K562 (cell line): ENCODE data around the gene ACKR2. TPM values are rescaled to one million over a fixed set of nuclear protein-coding genes. Genes with fewer than 3 reads are reported as not detected.

Experiments
- CBX5 ChIP-seq: IDR thresholded peaks from 2 replicates; pipeline ENCODE4 v1.6.1; 2014; ENCODE audit warnings: low read depth, borderline replicate concordance
- CTBP1 ChIP-seq: fragments of 450-650 bp; IDR thresholded peaks from 2 replicates; pipeline ENCODE4 v1.6.1; 2016; ENCODE audit warnings: borderline replicate concordance
- DNMT1 ChIP-seq: fragments of 450-650 bp; IDR thresholded peaks from 2 replicates; pipeline ENCODE4 v1.6.1; 2016; ENCODE audit warnings: antibody characterized with exemption, mild to moderate bottlenecking
- DPF2 ChIP-seq: fragments of 450-650 bp; IDR thresholded peaks from 2 replicates; pipeline ENCODE4 v1.6.1; 2016
- ELF4 ChIP-seq: fragments of 450-650 bp; formaldehyde crosslinking; IDR thresholded peaks from 2 replicates; pipeline ENCODE4 v1.4.0; 2022; ENCODE audit warnings: missing genetic modification characterization
- ETV6 ChIP-seq, 3 experiments: fragments of 150-350 bp in 1 of 3; sonication (generic) in 1 of 3; formaldehyde crosslinking in 1 of 3; IDR thresholded peaks; 2 replicates each; pipeline versions ENCODE4 v1.6.1 to v1.8.0; 2014 to 2022; ENCODE audit warnings: borderline replicate concordance in 2 of 3, low read depth in 2 of 3, antibody characterized with exemption in 1 of 3, low read length in 1 of 3, mild to moderate bottlenecking in 1 of 3, missing genetic modification reagents in 1 of 3
- FOXP1 ChIP-seq: sonication (generic); formaldehyde crosslinking; IDR thresholded peaks from 2 replicates; pipeline ENCODE4 v1.8.0; 2022; ENCODE audit warnings: mild to moderate bottlenecking, missing genetic modification reagents
- HDAC2 ChIP-seq: fragments of 450-650 bp; IDR thresholded peaks from 2 replicates; pipeline ENCODE4 v1.6.1; 2016; ENCODE audit warnings: mild to moderate bottlenecking
- HDAC6 ChIP-seq: IDR thresholded peaks from 2 replicates; pipeline ENCODE4 v1.6.1; 2012; ENCODE audit warnings: low read depth, mild to moderate bottlenecking, control low read depth, inconsistent platforms, low read length, moderate library complexity
- HMG20A ChIP-seq: fragments of 450-650 bp; formaldehyde crosslinking; conservative IDR thresholded peaks from 2 replicates; pipeline ENCODE4 v1.4.0; 2020; ENCODE audit warnings: mild to moderate bottlenecking, mixed read lengths
- MECOM ChIP-seq: fragments of 250-450 bp; sonication (Bioruptor Pico); IDR thresholded peaks from 2 replicates; pipeline ENCODE4 v1.8.0; 2022; ENCODE audit warnings: inconsistent platforms
- MEF2D ChIP-seq: conservative IDR thresholded peaks from 2 replicates; pipeline ENCODE4 v1.6.1; 2016; ENCODE audit warnings: low read depth, missing genetic modification characterization, missing compliant biosample characterization
- MTA2 ChIP-seq: fragments of 450-650 bp; IDR thresholded peaks from 2 replicates; pipeline ENCODE4 v1.6.1; 2016; ENCODE audit warnings: low read depth
- NCOA2 ChIP-seq, 2 experiments: fragments of 450-650 bp; IDR thresholded peaks; 2 replicates each; pipeline ENCODE4 v1.6.1; 2018; ENCODE audit warnings: mild to moderate bottlenecking in 2 of 2, moderate library complexity in 1 of 2; ENCODE audit not compliant: partially characterized antibody in 2 of 2
- NCOR1 ChIP-seq: fragments of 450-650 bp; IDR thresholded peaks from 2 replicates; pipeline ENCODE4 v1.6.1; 2016; ENCODE audit warnings: mild to moderate bottlenecking, moderate library complexity
- OTX1 ChIP-seq: fragments of 450-650 bp; formaldehyde crosslinking; IDR thresholded peaks from 2 replicates; pipeline ENCODE4 v1.4.0; 2022; ENCODE audit warnings: mild to moderate bottlenecking
- PHTF2 ChIP-seq: fragments of 250-450 bp; sonication (Bioruptor Pico); IDR thresholded peaks from 2 replicates; pipeline ENCODE4 v1.5.0; 2021; ENCODE audit warnings: mild to moderate bottlenecking
- RAD21 ChIP-seq, 2 experiments: fragments of 250-450 bp in 1 of 2; fragments of 450-650 bp in 1 of 2; sonication (Bioruptor Pico) in 1 of 2; formaldehyde crosslinking in 1 of 2; IDR thresholded peaks in 1 of 2; conservative IDR thresholded peaks in 1 of 2; 2 replicates each; pipeline versions ENCODE4 v1.4.0 to v1.8.0; 2020 to 2022; ENCODE audit warnings: mild to moderate bottlenecking in 2 of 2, moderate library complexity in 1 of 2
- RBM14 ChIP-seq: fragments of 200-400 bp; formaldehyde crosslinking; IDR thresholded peaks from 2 replicates; pipeline ENCODE4 v1.6.1; 2018; ENCODE audit warnings: low read depth, mild to moderate bottlenecking, low read length, moderate library complexity, borderline replicate concordance; ENCODE audit not compliant: insufficient read depth
- SMAD4 ChIP-seq: fragments of 250-450 bp; sonication (Bioruptor Pico); conservative IDR thresholded peaks from 2 replicates; pipeline ENCODE4 v1.8.0; 2021; ENCODE audit warnings: inconsistent platforms, mild to moderate bottlenecking, moderate library complexity
- SOX6 ChIP-seq: fragments of 450-650 bp; IDR thresholded peaks from 2 replicates; pipeline ENCODE4 v1.6.1; 2014; ENCODE audit warnings: mild to moderate bottlenecking
- STAT5A ChIP-seq: IDR thresholded peaks from 2 replicates; pipeline ENCODE4 v1.6.1; 2012; ENCODE audit warnings: low read length, inconsistent platforms, borderline replicate concordance
- TCF3 ChIP-seq: sonication (generic); formaldehyde crosslinking; IDR thresholded peaks from 2 replicates; pipeline ENCODE4 v1.4.0; 2020; ENCODE audit warnings: mild to moderate bottlenecking, missing genetic modification reagents
- ZNF507 ChIP-seq: conservative IDR thresholded peaks from 2 replicates; pipeline ENCODE4 v1.6.1; 2017; ENCODE audit warnings: missing genetic modification characterization, missing compliant biosample characterization
- polyA plus RNA-seq, 8 experiments: library from polyadenylated mRNA; depleted of rRNA in 4 of 8; stranded (reverse) in 5 of 8; unstranded in 3 of 8; fragments of >200 nt; fragmentation: Nextera tagmentation in 2 of 8; fragmentation: Illumina TruSeq in 1 of 8; extraction: Ambion mirVana in 2 of 8; extraction: Trizol in 1 of 8; gene quantifications; 2 replicates each; pipeline versions ENCODE4 v1.2.1 to v1.2.3, GENCODE V29; 2011 to 2014; ENCODE audit warnings: inconsistent platforms in 1 of 8, missing spikeins in 1 of 8
- total RNA-seq, 7 experiments: library from RNA; depleted of rRNA in 6 of 7; stranded (reverse); fragments of >200 nt in 6 of 7; fragmentation: Illumina TruSeq in 2 of 7; extraction: Trizol in 2 of 7; gene quantifications; 2 replicates each; pipeline versions ENCODE4 v1.2.1 to v1.2.3, GENCODE V29; 2011 to 2021; ENCODE audit warnings: low replicate concordance in 1 of 7
- TF ChIP-seq, protein P1 (sequence below): fragments of 450-650 bp; formaldehyde crosslinking; IDR thresholded peaks from 2 replicates; pipeline ENCODE4 v1.4.0; 2022; ENCODE audit warnings: missing genetic modification characterization
- TF ChIP-seq, protein P2 (sequence below): sonication (generic); formaldehyde crosslinking; IDR thresholded peaks from 2 replicates; pipeline ENCODE4 v1.8.1; 2022; ENCODE audit warnings: missing genetic modification reagents

The ACKR2 gene
- total and polyA plus RNA-seq, 9 of the 15 experiments (the other 6 are each of a cell fraction or from before 2014, with no cell fraction given) = 0.03 to 0.69 (median 0.25) TPM; not detected in 1

DNA sequence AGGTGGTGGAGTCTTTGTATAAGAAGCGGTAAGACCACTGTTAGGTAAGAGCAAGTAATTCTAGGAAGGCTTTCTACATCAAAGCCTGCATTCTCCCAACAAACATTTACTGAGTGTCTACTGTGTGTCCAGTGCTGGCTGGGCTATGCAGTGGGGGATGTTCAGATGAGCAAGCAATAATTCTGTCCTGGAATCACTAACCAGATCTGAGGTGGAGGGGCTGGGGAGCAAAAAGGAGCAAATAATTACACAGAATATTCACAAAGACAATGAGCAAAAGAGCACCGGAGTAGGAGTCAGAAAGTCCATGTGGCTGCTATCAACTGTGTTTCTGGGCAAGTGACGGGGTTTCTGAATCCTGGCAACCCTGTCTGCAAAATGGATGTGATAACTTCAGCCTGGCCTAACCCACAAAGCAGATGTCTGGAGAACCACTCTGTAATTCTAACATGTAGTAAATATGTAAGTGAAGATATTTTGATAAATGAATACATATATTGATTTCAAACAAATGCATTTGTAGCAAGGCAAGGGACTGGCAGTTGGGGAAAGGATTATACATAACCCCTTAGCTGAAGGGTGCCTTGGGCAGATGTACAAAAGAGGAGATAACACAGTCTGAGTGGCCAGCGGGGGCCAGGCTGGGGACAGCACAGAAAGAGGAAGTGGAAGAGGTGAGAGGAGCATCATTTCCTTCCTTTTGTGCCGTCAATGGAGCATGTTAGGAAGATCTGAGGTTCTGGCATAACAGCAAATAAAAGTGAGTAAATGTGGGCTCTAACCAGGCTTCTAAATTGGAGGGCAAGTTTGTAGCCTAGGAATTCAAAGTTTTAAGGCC, 37.7 kb downstream of the ACKR2 start (continued):
- TF ChIP-seq, protein P1, sequence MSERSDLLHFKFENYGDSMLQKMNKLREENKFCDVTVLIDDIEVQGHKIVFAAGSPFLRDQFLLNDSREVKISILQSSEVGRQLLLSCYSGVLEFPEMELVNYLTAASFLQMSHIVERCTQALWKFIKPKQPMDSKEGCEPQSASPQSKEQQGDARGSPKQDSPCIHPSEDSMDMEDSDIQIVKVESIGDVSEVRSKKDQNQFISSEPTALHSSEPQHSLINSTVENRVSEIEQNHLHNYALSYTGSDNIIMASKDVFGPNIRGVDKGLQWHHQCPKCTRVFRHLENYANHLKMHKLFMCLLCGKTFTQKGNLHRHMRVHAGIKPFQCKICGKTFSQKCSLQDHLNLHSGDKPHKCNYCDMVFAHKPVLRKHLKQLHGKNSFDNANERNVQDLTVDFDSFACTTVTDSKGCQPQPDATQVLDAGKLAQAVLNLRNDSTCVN (CRISPR knock-in tag) = no peak
- TF ChIP-seq ZNF507 (tag) = no peak
- TF ChIP-seq SOX6 = peak; percentile 59
- peak; percentile 91 for TF ChIP-seq CTBP1
- TF ChIP-seq PHTF2 (CRISPR knock-in tag) = no peak
- TF ChIP-seq STAT5A = no peak
- TF ChIP-seq RAD21 (CRISPR knock-in tag; conservative IDR thresholded peaks at IDR 0.05 in 1 of 2, IDR thresholded peaks at IDR 0.05 in 1 of 2) = peak in 1 of 2 experiments; percentile 27; a peak in 1 of 4 replicates
- TF ChIP-seq HDAC6 = no peak
- TF ChIP-seq ETV6 (IDR thresholded peaks at IDR 0.05; ENCODE audit: borderline replicate concordance in 1 of 2, low read depth in 2 of 2, low read length in 1 of 2) = peak; percentile 87 to 94
- TF ChIP-seq ETV6 (CRISPR knock-in tag; IDR thresholded peaks at IDR 0.05; ENCODE audit: borderline replicate concordance) = no peak
- TF ChIP-seq CBX5 = no peak
- 0 out of 2 replicates have a peak, but pooled peaks have one; percentile 44 for TF ChIP-seq SMAD4 (CRISPR knock-in tag)
- peak; percentile 78 for TF ChIP-seq MECOM
- TF ChIP-seq RBM14 = no peak
- peak in 1 of 2 experiments; percentile 21 for TF ChIP-seq NCOA2 (IDR thresholded peaks at IDR 0.05; ENCODE audit: partially characterized antibody in 2 of 2)
- no peak for TF ChIP-seq FOXP1 (CRISPR knock-in tag)
- TF ChIP-seq HDAC2 = peak; percentile 34; the same call in 1 of the 2 replicates
- peak; percentile 49 for TF ChIP-seq DPF2
- TF ChIP-seq ELF4 (CRISPR knock-in tag) = 0 out of 2 replicates have a peak, but pooled peaks have one; percentile 48
- 0 out of 2 replicates have a peak, but pooled peaks have one; percentile 9 for TF ChIP-seq OTX1 (CRISPR knock-in tag)
- peak; percentile 43 for TF ChIP-seq TCF3 (CRISPR knock-in tag)
- TF ChIP-seq MEF2D (tag) = no peak
- TF ChIP-seq, protein P2, sequence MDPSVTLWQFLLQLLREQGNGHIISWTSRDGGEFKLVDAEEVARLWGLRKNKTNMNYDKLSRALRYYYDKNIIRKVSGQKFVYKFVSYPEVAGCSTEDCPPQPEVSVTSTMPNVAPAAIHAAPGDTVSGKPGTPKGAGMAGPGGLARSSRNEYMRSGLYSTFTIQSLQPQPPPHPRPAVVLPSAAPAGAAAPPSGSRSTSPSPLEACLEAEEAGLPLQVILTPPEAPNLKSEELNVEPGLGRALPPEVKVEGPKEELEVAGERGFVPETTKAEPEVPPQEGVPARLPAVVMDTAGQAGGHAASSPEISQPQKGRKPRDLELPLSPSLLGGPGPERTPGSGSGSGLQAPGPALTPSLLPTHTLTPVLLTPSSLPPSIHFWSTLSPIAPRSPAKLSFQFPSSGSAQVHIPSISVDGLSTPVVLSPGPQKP (CRISPR knock-in tag) = no peak
- no peak for TF ChIP-seq NCOR1
- TF ChIP-seq HMG20A = no peak
- no peak for TF ChIP-seq MTA2
- no peak for TF ChIP-seq DNMT1
